Aorta (tissue), 5 donors: ENCODE results near the gene RXRB. TPM values are rescaled to one million over a fixed set of nuclear protein-coding genes. Genes with fewer than 3 reads are reported as not detected.

Experiments
- ATAC-seq: fragments of 200-7000 bp; cut with Tn5 transposase; one replicate; pipeline ENCODE4 v1.9.1; 2022; ENCODE audit warnings: moderate library complexity; ENCODE audit not compliant: low FRiP score
- DNase-seq, 2 donors: peaks; one replicate each; pipeline ENCODE4 v3.0.0-alpha.2; 2020
- H3K27ac ChIP-seq, 2 donors: one replicate each; pipeline ENCODE4 v1.5.1; 2013; ENCODE audit warnings: low read length in 2 of 2, mild to moderate bottlenecking in 2 of 2, moderate library complexity in 2 of 2, control low read depth in 1 of 2, inconsistent platforms in 1 of 2, low read depth in 1 of 2
- H3K27me3 ChIP-seq, 2 donors: one replicate each; pipeline ENCODE4 v1.6.1; 2013; ENCODE audit warnings: control low read depth in 1 of 2, low read length in 1 of 2, mild to moderate bottlenecking in 1 of 2, moderate library complexity in 1 of 2; ENCODE audit not compliant: insufficient read depth in 2 of 2, control insufficient read depth in 1 of 2
- H3K36me3 ChIP-seq, 2 donors: one replicate each; pipeline ENCODE4 v1.6.1; 2013; ENCODE audit warnings: control low read depth in 1 of 2, low read length in 1 of 2, mild to moderate bottlenecking in 1 of 2; ENCODE audit not compliant: insufficient read depth in 2 of 2, control insufficient read depth in 1 of 2
- H3K4me1 ChIP-seq, 2 donors: one replicate each; pipeline ENCODE4 v1.6.1; 2013; ENCODE audit warnings: low read length in 2 of 2, control low read depth in 1 of 2, mild to moderate bottlenecking in 1 of 2, moderate library complexity in 1 of 2; ENCODE audit not compliant: insufficient read depth in 2 of 2, control insufficient read depth in 1 of 2
- H3K4me3 ChIP-seq, 2 donors: one replicate each; pipeline ENCODE4 v1.5.1; 2013; ENCODE audit warnings: low read length in 2 of 2, control low read depth in 1 of 2, mild to moderate bottlenecking in 1 of 2
- H3K9me3 ChIP-seq: one replicate; pipeline ENCODE4 v1.6.1; 2013; ENCODE audit warnings: mild to moderate bottlenecking, low read length; ENCODE audit not compliant: control insufficient read depth
- WGBS, 2 donors: extraction: QIAGEN DNeasy Blood & Tissue Kit; methylation state at CpG; one replicate each; pipeline ENCODE4 v1.1.7; 2013; 5-methylcytosine and 5-hydroxymethylcytosine counted together
- intact Hi-C, 2 donors: fragments of 100-400 bp; cut with DNase I; formaldehyde crosslinking; loops; one replicate each; pipeline versions ENCODE4 v1.14.2 to v1.15.0; 2022
- polyA plus RNA-seq, 2 donors: library from polyadenylated mRNA; stranded (reverse); fragments of 200-250 nt; gene quantifications; one replicate each; pipeline ENCODE4 v1.2.3, GENCODE V29; 2013
- total RNA-seq, 2 donors: library from RNA; stranded (reverse); fragmentation: NEBNext Ultra II Directional; extraction: Animal tissue kit (Norgen Biotek cat#: 25700); gene quantifications; one replicate each; pipeline ENCODE4 v1.2.1, GENCODE V29; 2021
- donor health status: healthy with polysubstance abuse.
- donor health status: Bipolar disorder and iron deficiency.
- donor health status: DM: no; HTN: no; CAD: no.
- donor health status: DM: no; HTN: no; CAD: no.
- donor health status: DM: yes; HTN: yes; CAD: no.

Gene RXRB
- total and polyA plus RNA-seq, 4 donors = 14.1 to 120 (median 53.5) TPM

DNA sequence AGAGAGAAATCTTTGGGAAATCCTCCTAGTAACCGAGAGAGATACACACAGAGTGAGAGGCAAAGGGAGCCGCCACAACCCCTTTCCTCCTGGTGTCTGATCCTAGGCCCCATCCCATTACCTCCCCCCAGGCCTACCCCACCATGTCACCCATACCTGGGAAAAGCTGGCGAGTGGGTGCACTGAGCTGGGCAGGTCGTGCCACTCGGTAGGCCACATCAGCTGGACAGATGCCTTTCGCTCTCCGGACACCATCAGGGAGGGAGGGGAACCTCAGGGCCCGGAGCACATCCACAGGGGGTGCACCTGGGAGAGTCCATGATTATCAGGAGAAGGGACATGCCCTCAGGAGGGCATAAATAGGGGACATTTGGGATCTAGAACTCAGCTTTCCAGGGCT lies 11.3 kb downstream of the RXRB start:
- no peaks in the 10 kb centered on the region for H3K36me3 ChIP-seq
- no peak overlapping the region for H3K4me3 ChIP-seq
- H3K4me1 ChIP-seq = no peaks in the 10 kb centered on the region
- 89 to 92% methylated on average over 8 of the region's 8 CpGs for WGBS, 2 donors
- H3K27ac ChIP-seq = no peak overlapping the region
- H3K27me3 ChIP-seq = no peaks in the 10 kb centered on the region
- ATAC-seq (no peak), DNase-seq (peak in 1 of 2 donors; percentile 36)
- intact Hi-C loops = no loop called here
- H3K9me3 ChIP-seq = no peaks in the 10 kb centered on the region

- no peak overlapping the region for H3K4me3 ChIP-seq
- H3K27ac ChIP-seq = no peak overlapping the region
- no peaks in the 10 kb centered on the region for H3K27me3 ChIP-seq
- intact Hi-C loops = no loop called here
- no peak for ATAC-seq
- no peaks in the 10 kb centered on the region for H3K36me3 ChIP-seq
- DNase-seq = no peak
- no peaks in the 10 kb centered on the region for H3K4me1 ChIP-seq
- 93 to 96% methylated on average over 1 of the region's 1 CpG for WGBS, 2 donors
- H3K9me3 ChIP-seq = no peaks in the 10 kb centered on the region
Measured at GRCh38 chr6:33187809-33188208, 12.7 kb downstream of the RXRB start.

DNA sequence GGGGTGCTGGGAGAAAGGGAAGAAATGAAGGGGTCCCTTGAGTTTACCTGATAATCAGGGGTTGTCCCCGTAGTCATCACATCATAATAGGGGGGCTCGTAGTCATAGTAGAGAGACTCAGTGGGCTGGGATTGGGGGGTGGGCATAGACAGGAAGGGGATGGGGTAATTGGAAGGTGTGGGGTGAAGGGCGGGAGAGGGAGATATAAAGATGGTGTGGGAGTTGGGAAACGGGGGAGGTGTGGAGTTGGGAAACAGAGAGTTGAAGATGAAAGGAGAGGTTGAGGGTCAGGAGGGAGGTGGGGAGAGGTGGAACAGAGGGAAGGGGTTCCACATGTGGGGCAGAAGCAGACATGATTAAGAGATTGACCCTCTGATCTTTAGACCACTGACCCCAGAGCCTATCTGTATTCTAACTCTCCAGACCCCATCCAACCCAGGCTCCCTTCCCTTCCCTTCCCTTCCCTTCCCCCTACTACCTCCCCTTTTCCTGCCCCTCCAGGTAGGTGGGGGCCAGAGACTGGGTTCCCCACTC lies 14.7 kb downstream of the RXRB start:
- no peak for ATAC-seq
- intact Hi-C loops = no loop called here
- DNase-seq = no peak
- no peaks in the 10 kb centered on the region for H3K4me1 ChIP-seq
- 91 to 93% methylated on average over 4 of the region's 4 CpGs for WGBS, 2 donors
- H3K27ac ChIP-seq = no peak overlapping the region
- H3K4me3 ChIP-seq = no peak overlapping the region
- H3K36me3 ChIP-seq = no peaks in the 10 kb centered on the region
- no peaks in the 10 kb centered on the region for H3K9me3 ChIP-seq
- no peaks in the 10 kb centered on the region for H3K27me3 ChIP-seq

GRCh38 chr6:33185190-33185589 lies 15.3 kb downstream of the RXRB start:
- H3K36me3 ChIP-seq = no peaks in the 10 kb centered on the region
- H3K27ac ChIP-seq = no peak overlapping the region
- no peak overlapping the region for H3K4me3 ChIP-seq
- WGBS, 2 donors = 72 to 87% methylated on average over 7 to 9 of the region's 9 CpGs
- no peaks in the 10 kb centered on the region for H3K27me3 ChIP-seq
- intact Hi-C loops = no loop called here
- DNase-seq = peak in 1 of 2 donors; percentile 39
- H3K9me3 ChIP-seq = no peaks in the 10 kb centered on the region
- H3K4me1 ChIP-seq = no peaks in the 10 kb centered on the region
- no peak for ATAC-seq

GRCh38 chr6:33183071-33183683 lies 17.3 kb downstream of the RXRB start:
- intact Hi-C loops = no loop called here
- 71 to 80% methylated on average over 5 of the region's 5 CpGs for WGBS, 2 donors
- Histone ChIP-seq H3K27ac (no peak overlapping the region), H3K4me1 (no peaks in the 10 kb centered on the region), H3K4me3 (no peak overlapping the region), H3K27me3 (no peaks in the 10 kb centered on the region), H3K9me3 (no peaks in the 10 kb centered on the region), H3K36me3 (no peaks in the 10 kb centered on the region)
- ATAC-seq (no peak), DNase-seq (no peak)

- 74 to 88% methylated on average over 7 of the region's 7 CpGs for WGBS, 2 donors
Measured at GRCh38 chr6:33181141-33181540, 19.3 kb downstream of the RXRB start.

GRCh38 chr6:33178755-33179475 lies 21.6 kb downstream of the RXRB start:
- DNase-seq = no peak
- Histone ChIP-seq H3K9me3 (no peaks in the 10 kb centered on the region), H3K4me1 (no peaks in the 10 kb centered on the region), H3K36me3 (no peaks in the 10 kb centered on the region), H3K4me3 (no peak overlapping the region), H3K27me3 (no peaks in the 10 kb centered on the region), H3K27ac (no peak overlapping the region)
- WGBS, 2 donors = 91 to 93% methylated on average over 9 to 10 of the region's 10 CpGs
- intact Hi-C loops = no loop called here
- no peak for ATAC-seq

More at GRCh38 chr6:33181141-33181540, 19.3 kb downstream of the RXRB start:
- H3K27me3 ChIP-seq = no peaks in the 10 kb centered on the region
- DNase-seq (peak in 1 of 2 donors; percentile 29), ATAC-seq (no peak)
- no peaks in the 10 kb centered on the region for H3K4me1 ChIP-seq
- H3K9me3 ChIP-seq = no peaks in the 10 kb centered on the region
- H3K27ac ChIP-seq = no peak overlapping the region
- no peaks in the 10 kb centered on the region for H3K36me3 ChIP-seq
- no peak overlapping the region for H3K4me3 ChIP-seq
- intact Hi-C loops = no loop called here

DNA sequence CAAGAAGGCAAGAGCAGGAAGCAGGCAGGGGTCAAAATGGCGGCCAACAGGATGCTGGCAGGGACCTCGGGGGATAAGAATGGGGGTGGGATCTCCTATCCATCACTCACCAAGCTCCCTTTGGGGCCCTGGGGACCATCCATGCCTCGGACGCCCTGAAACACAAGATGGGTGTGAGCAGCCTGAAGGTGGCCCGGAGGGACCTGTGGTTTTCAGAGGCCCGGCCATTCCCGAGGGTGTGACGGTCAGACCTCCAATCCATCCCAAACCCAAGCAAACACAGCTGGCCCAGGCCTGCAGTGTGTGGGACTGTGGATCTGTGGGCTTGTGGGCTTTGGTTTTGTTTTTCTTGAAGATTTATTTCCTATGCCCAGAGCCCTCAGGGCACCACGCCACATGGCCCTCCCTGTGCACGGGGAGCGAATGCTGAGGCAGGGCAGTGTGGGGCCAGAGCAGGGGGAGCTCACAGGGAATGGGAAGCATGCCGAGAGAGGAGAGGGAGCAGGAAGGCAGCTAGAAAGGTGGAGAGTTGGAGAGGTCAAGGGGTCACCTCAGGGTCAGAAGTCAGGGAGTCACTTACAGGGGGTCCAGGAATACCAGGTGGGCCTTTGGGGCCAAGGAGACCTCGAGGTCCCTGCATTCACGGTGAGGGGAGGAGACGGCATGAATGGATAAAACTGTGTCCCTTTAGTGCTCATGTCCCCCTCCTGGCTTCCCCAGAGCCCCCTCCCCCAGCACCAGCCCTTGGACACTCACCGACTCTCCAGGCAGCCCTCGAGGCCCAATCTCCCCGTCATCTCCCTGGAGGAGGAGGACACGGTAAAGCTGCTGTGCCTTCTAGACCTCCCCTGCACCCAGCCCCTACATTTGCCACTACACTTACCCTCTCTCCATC lies 22.7 kb downstream of the RXRB start:
- WGBS, 2 donors = 79 to 81% methylated on average over 19 of the region's 19 CpGs
- intact Hi-C loops = no loop called here

More for the DNA sequence above, 22.7 kb downstream of the RXRB start:
- DNase-seq = no peak
- Histone ChIP-seq H3K27me3 (no peaks in the 10 kb centered on the region), H3K4me3 (no peak overlapping the region), H3K36me3 (no peaks in the 10 kb centered on the region), H3K9me3 (no peaks in the 10 kb centered on the region), H3K4me1 (no peaks in the 10 kb centered on the region), H3K27ac (no peak overlapping the region)
- no peak for ATAC-seq
